Left colon (tissue), 2 donors: ENCODE measurements around the gene TCF4. TPM values are rescaled to one million over a fixed set of nuclear protein-coding genes. Genes with fewer than 3 reads are reported as not detected.

ENCODE experiments used
- ATAC-seq: fragments of 200-7000 bp; cut with Tn5 transposase; one replicate; pipeline ENCODE4 v1.9.1; 2020; ENCODE audit warnings: mild to moderate bottlenecking, moderate library complexity
- DNase-seq, 2 donors: peaks; one replicate each; pipeline ENCODE4 v3.0.0-alpha.2; 2020
- intact Hi-C, 2 donors: fragments of 100-400 bp; cut with DNase I in 1 of 2; cut with micrococcal nuclease in 1 of 2; formaldehyde crosslinking; loops; one replicate each; pipeline versions ENCODE4 v1.11.2 to v1.14.0; 2022; cut with DNase I, micrococcal nuclease
- total RNA-seq, 2 donors: library from RNA; stranded (reverse); fragmentation: NEBNext Ultra II Directional; extraction: Animal tissue kit (Norgen Biotek cat#: 25700); gene quantifications; one replicate each; pipeline ENCODE4 v1.2.1, GENCODE V29; 2021
- donor health status: DM: no; HTN: no; CAD: no.
- donor health status: DM: yes; HTN: yes; CAD: no.

TCF4 gene
- total RNA-seq, 2 donors from 2014 or later: 12.3 to 30.4 TPM

GRCh38 chr18:55233857-55234256 is 354.1 kb downstream of the TCF4 start:
- no peak for ATAC-seq
- intact Hi-C loops: no loop called here
- no peak for DNase-seq

- intact Hi-C loops: no loop called here
- DNase-seq: no peak
- ATAC-seq: no peak
Measured at GRCh38 chr18:55232506-55232905, 355.5 kb downstream of the TCF4 start.

DNA sequence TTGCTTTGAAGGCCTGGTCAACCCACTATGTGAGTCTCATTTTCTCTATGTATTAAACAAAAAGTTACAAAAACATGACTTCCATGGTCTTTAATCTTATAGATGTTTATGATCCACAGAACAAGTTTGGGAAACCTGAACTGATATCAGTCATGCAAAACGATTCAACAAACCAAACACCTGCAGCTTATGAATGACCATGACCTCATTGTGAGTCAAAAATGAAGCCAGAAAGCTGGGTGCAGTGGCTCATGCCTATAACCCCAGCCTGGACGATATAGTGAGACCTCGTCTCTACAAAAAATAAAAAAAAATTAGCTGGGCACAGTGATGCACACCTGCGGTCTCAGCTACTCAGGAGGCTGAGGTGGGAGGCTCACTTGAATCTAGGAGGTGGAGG is 358.3 kb downstream of the TCF4 start:
- intact Hi-C loops: loop anchor here in 1 of 2 donors (5.0 kb wide), 1 partner anchor 553 kb away; no protein-coding TSS in a partner anchor
- ATAC-seq (no peak), DNase-seq (no peak)

GRCh38 chr18:55228707-55229106 is 359.3 kb downstream of the TCF4 start:
- ATAC-seq (no peak), DNase-seq (no peak)
- intact Hi-C loops: loop anchor here in 1 of 2 donors (5.0 kb wide), 1 partner anchor 554 kb away; no protein-coding TSS in a partner anchor

DNA sequence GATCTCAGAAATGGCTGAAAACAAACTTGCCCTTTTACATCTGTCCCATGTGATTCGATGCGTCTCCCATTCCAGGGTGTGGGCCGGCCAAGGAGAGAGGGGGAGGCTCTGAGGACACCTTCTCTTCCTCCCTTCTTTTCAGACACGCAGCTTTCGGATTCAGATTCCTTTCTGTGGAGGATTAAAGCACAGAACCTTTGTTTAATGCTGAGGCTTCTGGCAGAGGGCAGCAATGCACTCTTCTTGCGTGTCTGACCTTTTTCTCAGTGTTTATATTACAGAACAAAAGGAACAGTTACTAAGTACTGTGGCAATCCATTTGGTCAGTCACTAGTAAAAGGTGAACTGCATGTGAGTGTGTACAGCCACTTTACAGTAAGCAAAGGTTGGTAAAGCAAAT is 359.8 kb downstream of the TCF4 start:
- DNase-seq: no peak
- intact Hi-C loops: loop anchor here in 1 of 2 donors (5.0 kb wide), 1 partner anchor 554 kb away; no protein-coding TSS in a partner anchor
- no peak for ATAC-seq

DNA sequence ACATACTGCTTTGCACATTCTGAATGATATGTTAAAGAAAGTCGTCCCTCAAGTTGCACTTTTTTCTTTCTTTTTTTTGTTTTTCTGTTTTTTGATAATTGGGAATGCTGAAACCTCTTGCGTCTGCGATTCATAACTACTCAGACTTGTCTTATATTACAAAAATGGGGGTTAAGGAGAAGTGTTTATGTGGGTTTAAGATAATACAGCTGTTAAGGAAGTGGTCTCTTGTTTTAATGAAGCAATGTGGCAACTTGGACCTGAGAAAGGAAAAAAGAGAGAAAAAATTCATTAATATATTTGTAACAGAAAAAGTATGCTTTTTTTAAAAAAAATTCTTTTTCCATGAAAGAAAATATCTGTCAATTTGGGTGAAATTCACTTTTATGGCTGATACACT is 360.2 kb downstream of the TCF4 start:
- DNase-seq: no peak
- ATAC-seq: no peak
- intact Hi-C loops: loop anchor here in 1 of 2 donors (5.0 kb wide), 1 partner anchor 555 kb away; no protein-coding TSS in a partner anchor

- no peak for DNase-seq
- ATAC-seq: no peak
- intact Hi-C loops: loop anchor here in 1 of 2 donors (5.0 kb wide), 1 partner anchor 556 kb away; no protein-coding TSS in a partner anchor
Measured at GRCh38 chr18:55226044-55226443, 361.9 kb downstream of the TCF4 start.

DNA sequence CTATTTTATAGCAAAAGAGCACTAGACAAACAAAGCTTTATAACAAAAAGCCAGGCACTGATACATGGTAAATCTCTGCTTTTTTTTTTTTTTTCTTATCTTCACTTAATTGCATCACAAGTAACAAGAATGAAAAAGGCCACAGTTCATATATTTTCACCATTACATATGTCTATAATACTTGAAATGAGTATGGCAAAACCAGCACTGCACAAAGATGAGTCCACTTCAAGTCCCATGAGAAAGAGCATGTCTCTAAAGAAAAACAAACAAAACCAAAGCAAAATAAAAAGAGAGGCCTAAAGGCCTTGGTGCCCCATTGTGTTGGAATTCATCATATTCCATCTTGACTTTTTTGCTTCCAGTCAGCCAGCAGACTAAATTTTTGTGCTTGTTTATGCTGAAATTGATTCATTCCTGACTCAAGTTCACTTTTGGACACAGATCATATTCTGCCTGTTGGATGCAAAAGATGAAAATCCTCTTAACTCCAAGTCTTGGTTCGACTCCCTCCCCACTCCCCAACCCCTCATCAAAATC is 363.8 kb downstream of the TCF4 start:
- DNase-seq: no peak
- ATAC-seq: no peak
- intact Hi-C loops: no loop called here

- intact Hi-C loops: no loop called here
- DNase-seq: no peak
- no peak for ATAC-seq
Measured at GRCh38 chr18:55221622-55222021, 366.4 kb downstream of the TCF4 start.

GRCh38 chr18:55220523-55220922 is 367.5 kb downstream of the TCF4 start:
- DNase-seq (no peak), ATAC-seq (no peak)
- intact Hi-C loops: no loop called here

DNA sequence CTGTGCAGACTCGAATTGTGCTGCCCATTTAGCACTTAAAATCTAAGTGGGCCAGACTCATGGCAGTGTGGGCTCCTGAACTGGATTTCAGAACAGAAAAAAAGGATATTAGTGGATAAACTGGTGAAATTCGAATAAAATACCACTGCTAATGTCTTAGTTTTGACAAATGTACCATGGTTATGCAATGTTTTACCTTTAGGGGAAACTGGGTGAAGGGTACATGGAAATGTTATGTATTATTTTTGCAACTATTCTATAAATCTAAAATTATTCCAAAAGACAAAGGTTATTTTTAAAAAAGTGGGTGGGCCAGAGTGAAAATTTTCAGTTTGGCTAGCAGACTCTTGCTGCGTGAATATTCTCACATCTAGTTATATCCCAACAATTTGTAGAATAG is 368.2 kb downstream of the TCF4 start:
- intact Hi-C loops: no loop called here
- ATAC-seq (no peak), DNase-seq (no peak)

GRCh38 chr18:55219059-55219458 is 368.9 kb downstream of the TCF4 start:
- ATAC-seq: no peak
- DNase-seq: no peak
- intact Hi-C loops: no loop called here

DNA sequence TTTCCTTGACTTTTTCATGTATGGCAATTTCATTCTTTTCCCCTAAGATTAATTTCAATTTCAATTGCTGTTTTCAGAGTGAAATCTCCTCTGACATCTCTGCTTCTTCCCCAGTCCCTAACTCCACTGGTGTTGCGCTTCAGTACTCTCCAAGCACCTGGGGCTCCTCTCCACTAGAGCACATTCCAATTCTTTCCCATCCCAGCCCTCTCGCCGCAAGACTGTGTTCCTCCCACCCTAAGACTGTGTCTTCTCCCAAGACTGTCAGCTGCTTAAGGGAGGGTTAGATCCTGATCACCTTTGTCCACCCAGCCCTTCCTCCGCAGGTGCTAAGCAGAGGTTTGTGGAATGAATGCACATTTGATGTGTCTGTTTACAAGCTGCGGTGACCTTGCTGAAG is 373.0 kb downstream of the TCF4 start:
- intact Hi-C loops: no loop called here
- ATAC-seq (no peak), DNase-seq (no peak)

DNA sequence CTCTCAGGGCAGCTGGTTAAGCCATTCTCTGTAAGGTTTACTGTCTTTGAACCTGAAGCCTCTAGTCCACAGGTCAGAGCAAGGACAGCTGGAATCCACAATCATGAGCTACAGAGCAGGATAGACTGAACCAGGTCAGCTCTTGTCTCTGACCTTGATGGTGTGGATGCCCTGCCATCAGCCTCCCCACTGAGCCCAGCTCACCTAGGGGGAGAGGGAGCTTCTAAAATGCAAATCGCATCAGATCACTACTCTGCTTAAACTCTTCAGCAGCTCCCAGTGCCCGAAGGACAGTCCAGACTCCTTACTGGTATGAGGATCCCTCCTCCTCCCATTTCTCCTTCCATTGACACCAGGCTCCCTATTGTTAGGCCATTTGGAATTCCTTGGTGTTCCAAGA is 373.5 kb downstream of the TCF4 start:
- DNase-seq (no peak), ATAC-seq (no peak)
- intact Hi-C loops: no loop called here

- DNase-seq: no peak
- intact Hi-C loops: no loop called here
Measured at GRCh38 chr18:55213586-55213985, 374.4 kb downstream of the TCF4 start.

DNA sequence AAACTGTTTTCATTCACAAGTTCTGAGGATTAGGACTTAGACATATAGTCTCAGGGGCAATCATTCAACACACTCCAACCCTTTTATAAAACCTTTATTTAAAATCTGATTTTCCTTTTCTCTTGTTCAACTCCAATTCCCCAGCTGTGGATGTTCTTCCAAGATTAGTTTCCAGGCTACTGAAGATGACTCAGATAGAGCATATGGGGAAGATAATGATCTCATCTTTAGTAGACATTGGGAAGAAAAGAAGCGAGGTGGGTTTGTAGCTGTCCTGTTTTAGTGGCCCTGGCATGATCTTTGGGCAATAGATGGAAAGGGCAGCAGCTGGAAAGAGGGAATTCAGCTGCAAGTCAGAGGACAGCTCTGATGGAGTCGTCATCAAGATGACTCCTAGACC is 381.1 kb downstream of the TCF4 start:
- intact Hi-C loops: no loop called here
- no peak for DNase-seq
- ATAC-seq: no peak

More at GRCh38 chr18:55213586-55213985, 374.4 kb downstream of the TCF4 start:
- no peak for ATAC-seq

GRCh38 chr18:55202232-55202917 is 385.6 kb downstream of the TCF4 start:
- intact Hi-C loops: no loop called here
- ATAC-seq (no peak), DNase-seq (no peak)

GRCh38 chr18:55199291-55199963 is 388.6 kb downstream of the TCF4 start:
- intact Hi-C loops: no loop called here
- ATAC-seq: no peak

GRCh38 chr18:55195863-55196262 is 392.1 kb downstream of the TCF4 start:
- ATAC-seq (no peak), DNase-seq (no peak)
- intact Hi-C loops: no loop called here

More at GRCh38 chr18:55199291-55199963, 388.6 kb downstream of the TCF4 start:
- no peak for DNase-seq

DNA sequence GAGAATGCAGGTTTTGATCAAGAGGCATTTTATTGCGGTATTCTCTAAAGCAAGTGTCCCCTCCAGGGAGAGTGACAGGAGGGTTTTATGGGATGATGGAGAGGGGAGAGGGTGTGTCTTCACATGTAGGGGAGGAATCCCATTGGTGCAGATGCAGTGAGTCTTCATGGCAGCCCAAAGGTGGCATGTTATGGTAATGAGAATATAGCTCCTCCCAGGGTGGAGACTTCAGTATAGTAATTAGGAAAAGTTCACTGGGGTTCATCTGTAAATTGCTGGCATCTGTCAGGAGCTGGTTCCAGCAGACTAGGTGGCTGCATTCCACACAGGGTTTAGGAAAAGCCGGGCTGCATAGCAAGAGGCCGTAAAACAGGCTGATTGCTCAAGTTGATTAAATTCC is 398.0 kb downstream of the TCF4 start:
- intact Hi-C loops: no loop called here
- DNase-seq (no peak), ATAC-seq (no peak)
